GM19395 (cell line): Measurements from ENCODE around the gene PRKG1.

Experiments
- ATAC-seq: cut with Tn5 transposase; IDR thresholded peaks from one replicate; pipeline ENCODE4 v1.9.1; 2021; ENCODE audit warnings: mild to moderate bottlenecking, moderate library complexity; ENCODE audit not compliant: unreplicated experiment

Gene PRKG1

DNA sequence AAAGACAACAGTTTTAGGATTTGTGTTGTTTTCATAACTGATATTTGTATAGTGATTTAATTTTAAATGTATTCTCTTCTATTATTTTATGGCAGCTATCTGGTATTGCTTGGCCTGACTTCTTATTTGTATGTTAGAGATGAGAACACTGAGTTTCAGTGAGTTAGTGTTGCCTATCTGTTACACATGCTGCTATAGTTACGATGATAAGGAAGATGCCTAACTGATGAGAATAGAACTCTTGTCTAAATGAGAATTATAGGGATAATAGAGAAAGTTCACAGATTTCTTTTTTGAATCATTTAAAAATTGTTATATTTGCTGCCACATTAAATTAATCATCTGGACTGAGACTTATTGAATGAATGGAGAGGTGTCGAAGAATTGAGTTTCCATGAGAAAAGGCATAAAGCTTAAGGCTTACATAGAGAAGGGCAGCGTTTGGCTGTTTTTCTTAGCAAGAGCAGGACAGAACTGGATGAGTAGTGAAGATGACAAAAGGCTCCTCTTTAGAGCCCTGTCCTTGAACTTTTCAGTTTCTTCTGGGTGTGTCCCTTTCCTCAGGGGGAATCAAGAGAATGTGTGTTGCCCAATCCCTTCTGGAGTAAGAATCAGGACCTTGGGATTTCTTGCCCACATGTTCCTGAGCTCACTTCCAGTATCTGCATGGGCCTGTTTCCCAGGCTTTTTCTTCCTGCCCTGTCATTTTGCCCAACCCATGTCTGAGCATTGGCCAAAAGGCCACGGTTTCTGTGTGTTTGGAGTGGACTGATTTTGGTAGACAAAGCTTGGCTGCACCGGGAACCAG is 820.7 kb downstream of the PRKG1 start:
- ATAC-seq: no peak

DNA sequence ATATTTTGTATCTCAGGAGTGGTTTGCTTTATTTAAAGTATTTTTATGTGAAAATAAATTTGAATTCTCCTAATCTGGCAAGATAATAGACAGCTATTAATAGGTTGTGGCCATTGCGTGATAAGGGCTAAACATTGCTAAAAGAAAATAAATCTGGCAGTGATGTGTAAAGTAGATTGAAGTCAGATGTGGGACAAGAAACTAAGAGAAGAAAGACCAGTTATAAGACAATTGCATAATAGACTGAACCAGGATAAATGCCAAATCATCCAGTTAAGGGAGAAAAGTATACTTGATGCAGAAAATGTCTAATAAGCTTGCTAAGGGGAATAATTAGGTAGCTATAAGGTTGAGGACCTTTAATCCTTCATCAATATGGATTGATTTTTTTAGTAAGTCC is 822.6 kb downstream of the PRKG1 start:
- ATAC-seq: no peak

DNA sequence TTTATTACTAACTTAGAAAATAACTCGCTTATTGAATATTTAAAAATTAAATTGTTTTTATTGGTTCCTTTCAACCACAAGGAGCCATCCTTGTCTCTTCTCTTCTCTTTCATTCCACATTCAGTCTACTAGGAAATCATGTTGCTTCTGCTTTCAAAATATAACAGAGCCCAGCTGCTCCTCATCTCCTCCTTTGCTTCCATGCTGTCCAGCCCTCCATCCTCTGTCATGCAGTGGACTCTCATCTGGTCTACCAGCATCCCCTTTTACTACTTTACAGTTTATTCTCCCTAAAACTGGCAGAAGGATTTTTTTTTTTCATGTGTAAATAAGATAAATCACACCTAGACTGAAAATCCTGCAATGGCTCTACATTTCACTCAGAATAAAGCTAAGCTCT is 823.3 kb downstream of the PRKG1 start:
- no peak for ATAC-seq

DNA sequence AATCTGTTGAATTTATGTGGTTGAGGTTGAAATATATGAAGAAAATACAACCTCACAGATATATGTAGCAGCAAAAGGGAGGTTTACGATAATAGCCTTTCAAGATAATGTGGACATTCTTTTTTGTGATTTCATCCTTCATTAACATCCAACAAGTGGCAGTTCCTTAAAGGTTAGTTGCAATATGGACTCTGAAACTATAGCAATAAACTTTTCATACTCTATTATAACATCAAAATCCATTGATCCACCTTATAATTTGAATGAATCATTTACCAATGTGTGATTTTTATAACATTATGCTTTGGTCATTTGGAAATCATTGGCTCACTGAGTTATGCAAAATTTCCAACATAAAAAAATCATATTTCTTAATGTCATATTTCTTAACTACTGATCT is 825.9 kb downstream of the PRKG1 start:
- no peak for ATAC-seq

DNA sequence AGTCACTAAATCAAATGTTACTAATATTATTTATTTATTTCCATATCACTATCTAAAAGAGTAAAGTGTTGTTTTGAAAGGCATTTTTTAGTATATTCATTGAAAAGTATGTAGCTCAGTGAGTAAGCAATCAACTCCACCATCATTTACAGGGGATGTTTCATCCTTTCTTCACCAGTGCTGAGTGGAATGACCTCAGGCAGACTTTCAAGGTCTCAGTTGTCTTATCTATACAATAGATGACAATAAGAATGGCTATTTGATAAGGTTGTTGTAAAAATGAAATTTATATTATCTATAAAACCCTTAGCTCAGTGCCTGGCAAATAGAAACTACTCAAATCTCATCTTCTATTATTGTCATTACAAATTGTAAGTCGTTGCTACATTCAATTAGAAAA is 829.4 kb downstream of the PRKG1 start:
- ATAC-seq: no peak

DNA sequence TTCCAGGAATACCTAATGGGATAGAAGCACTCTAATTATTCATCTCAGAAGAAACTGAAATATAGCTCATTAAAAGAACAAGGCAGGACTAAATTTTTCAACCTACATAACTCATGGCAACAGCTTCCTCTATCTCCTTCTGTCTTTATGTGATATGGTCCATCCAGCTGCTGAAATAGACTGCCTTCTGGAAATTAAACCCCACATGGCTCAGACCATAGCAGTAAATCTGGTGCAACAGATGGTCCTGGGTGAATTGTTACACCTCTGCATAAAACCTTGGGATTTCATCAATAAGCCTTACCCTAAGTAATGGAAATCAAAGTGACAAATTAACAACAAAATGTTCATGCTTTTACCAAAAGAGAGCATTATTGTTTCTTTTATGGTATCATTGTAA is 830.7 kb downstream of the PRKG1 start:
- no peak for ATAC-seq

DNA sequence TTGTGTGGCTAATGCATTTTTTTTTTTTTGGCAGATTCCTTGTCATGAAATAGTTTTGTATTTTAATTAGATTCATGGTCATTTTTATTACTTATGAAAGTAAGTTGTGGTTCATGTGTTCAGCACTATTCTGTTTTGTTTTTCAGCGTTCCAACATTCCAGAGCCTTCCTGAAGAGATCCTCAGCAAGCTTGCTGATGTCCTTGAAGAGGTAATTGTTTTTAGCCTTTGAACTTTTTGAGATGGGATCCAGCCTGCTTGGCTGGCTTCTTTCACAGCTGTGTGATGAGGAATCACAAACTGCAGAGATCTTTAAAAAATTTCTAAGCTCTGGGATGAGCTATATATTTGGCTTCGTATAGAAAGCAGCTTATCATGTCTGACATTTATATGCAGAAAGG is 833.1 kb downstream of the PRKG1 start:
- ATAC-seq: no peak

DNA sequence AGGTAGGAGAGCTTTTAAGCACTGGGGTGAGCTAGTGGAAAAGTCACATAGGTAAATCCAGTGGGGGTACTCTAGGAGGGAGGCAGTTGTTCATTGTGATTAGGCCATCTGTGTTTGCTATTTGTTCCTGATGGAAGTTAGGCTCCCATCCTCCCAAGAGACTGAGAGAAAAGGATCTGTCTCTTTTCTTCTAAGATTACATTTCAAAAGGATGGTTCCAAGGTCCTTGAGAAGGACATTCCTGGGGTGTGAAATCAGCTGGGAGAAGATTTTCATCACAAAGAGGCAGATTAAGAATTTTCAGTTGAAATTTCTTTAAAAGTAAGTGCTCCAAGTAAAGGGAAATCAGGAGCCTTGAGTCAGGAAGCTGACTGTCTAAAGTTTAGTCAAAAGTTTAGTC is 835.9 kb downstream of the PRKG1 start:
- no peak for ATAC-seq

DNA sequence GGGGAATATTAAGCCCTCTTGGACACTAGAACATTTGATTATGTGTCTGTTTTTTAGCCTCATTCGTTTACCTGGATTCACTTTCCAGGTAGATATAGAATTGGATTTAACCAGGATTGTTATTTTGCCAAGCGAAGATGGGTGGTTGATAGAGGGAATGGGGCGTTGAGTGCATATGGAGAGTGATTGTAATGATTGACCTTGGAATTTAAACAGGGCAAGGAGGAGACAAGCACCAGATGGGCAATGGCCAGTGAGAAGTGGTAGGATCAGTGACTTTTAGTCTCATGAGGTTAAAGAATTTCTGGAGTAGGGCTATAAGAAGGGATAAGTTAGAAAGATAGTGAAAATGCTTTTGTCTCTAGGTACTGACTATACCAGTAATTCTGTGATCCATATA is 836.3 kb downstream of the PRKG1 start:
- no peak for ATAC-seq

DNA sequence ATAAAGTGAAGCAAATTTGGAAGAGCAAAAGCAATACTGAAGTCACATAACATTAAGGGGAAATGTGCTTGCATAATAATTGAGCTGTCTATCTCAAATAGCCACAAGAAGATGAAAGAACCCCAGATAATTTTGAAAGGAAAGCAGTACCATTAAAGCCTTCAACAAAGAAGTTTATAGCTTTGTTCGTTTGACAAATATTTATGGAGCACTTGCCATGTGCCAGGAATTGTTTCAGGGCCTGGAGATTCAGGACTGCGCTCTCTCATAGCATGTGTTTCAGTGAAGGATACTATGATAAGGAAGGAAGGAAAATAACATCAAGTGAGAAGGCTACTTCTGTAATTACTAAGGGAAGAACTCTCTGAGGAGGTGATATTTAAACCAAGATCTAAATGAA is 837.4 kb downstream of the PRKG1 start:
- ATAC-seq: no peak

DNA sequence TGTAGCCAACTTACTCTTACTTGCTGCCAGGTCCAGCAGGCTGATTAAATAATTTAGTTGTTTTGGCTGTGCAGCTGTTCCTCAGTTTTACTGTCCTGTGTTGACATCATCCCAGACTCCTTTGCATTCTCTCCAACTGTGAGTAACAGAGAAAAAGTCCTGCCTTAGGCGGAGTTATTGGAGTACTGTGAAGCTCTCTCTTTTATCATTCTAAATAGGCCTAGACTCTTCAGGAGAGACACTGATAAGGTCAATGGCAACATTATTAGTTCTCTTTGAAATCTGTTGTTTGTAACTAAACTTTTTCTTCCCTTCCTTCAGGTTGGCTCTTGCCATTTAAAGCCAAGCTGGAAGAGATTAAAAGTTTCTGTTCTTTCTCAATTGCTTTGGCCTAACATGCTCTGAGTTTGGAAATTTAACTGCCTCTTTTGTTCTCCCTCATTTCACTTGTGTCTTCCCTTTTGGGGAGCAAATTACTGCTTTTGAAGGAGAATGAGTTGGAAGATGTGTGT is 840.8 kb downstream of the PRKG1 start:
- no peak for ATAC-seq

DNA sequence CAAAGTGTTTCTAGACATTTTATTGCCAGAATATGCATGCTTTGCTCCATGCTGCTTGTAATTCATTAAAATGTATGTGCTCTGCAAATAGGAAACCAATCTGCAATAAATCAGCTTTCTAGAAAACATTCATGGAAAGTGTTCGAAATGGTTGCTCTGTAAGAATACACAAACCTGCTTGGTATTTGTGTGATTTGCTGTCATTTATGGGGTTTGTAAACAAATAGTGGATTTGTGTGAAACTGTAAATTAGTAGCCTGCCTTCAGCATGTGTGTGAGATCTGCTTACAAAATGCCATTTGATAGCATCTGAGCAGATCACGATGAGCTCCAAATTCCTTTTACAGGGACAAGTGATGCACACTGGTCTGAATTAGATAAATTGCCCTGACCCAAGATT is 844.2 kb downstream of the PRKG1 start:
- ATAC-seq: no peak

DNA sequence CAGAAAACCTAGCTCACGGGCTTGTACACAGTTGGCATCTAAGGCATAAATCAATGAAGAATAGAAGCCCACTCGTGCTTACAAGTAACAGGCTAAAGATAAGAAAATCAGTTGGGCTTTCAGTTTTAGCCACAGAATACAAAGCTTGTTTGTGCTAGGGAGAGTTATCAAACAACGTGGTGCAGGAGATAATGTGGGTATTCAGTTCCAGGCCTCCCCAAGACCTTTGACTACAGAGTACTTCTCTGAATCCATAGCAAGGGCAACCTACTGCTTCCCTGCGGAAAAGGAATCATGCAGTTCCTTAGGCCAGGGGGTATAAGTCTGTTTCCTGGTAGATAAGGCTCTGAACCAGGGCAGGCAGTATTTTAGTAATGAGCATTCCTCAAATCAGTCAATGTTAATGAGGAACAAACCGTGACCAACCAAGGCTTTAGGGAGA is 844.6 kb downstream of the PRKG1 start:
- peak; percentile 62 for ATAC-seq

DNA sequence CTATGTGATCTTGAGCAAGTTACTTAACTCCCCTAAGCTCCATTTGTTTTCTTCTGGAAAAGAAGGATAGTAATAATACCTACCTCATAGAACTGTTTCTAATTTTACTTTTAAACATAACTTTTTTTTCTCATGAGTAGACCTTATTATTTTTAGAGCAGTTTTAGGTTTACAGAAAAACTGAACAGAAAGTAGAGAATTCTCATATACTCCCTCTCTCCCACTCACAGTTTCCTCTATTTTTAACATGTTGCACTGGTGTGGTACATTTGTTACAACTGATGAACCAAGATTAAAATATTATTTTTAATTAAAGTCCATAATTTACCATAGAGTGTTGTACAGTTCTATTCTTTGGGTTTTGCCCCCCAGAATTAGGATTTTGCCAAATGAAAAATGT is 846.4 kb downstream of the PRKG1 start:
- no peak for ATAC-seq

DNA sequence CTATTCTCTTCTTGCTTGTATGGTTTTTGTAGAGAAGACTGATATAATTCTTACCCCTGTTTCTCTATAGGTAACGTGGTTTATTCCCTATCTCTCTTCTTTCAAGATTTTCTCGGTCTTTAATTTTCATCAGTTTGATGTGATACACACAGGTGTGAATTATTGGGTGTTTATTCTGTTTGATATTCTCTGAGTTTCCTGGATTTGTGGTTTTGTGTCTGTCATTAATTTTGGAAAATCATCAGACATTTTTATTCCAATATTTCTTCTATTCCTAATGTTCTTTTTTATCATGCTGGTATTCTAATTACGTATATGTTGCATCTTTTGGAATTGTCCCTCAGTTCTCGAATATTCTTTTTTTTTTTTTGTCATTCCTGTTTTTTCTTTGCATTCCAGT is 850.1 kb downstream of the PRKG1 start:
- ATAC-seq: no peak

DNA sequence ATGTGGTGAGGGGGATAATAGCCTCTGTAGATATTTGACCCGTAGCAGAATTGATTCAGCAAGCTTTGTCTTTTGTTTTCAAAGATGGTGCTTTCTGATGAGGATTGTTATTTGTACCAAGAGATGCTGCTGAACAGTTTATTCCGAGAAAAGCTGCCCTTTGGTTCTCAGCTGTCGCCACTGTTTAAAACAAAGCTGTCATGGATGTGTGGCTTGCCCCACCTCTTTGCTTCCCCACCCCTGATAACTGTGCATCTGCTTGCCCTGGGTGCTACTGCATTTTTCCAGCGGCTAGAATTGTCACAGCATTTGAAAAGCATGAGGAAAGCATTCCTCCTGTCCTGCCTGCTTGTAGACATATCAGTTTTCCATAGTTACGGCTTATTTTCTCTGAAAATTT is 852.0 kb downstream of the PRKG1 start:
- ATAC-seq: no peak

DNA sequence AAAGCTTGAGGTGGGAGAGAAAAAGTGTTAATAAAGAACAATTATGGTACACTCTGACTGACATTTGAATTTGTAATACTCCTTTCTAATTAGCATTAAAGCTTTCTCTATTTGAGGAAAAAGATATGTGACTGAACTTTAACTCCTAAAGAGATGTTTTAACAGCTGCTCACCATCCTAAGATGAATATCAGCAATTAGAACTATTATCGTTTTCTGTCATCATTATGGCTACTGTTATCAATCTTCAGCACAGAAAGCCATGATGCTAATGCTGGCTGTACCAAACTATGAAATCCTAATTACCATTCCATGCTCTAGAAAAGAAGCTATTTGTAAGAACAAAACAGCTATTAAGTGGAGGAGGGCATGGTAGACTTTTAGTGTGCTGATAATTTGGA is 853.9 kb downstream of the PRKG1 start:
- no peak for ATAC-seq

DNA sequence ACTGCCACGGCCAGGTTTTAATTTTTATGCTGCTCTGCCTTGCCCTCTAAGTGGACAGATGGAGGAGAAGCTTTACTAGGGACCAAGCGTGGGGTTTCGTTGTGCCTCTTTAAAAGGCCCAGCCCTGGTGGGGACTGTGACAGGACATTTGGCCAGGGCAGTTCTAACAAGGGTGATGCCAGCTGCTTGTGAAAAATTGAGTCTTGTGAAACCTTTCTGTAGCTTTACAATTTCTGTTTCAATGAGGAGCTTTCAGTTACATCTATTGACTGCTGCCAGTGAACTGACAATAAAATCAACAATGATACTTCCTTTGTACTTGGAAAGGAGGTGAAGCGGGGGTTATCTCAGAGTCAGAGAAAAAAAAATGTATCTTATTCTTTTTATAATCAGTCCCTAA is 858.2 kb downstream of the PRKG1 start:
- no peak for ATAC-seq

DNA sequence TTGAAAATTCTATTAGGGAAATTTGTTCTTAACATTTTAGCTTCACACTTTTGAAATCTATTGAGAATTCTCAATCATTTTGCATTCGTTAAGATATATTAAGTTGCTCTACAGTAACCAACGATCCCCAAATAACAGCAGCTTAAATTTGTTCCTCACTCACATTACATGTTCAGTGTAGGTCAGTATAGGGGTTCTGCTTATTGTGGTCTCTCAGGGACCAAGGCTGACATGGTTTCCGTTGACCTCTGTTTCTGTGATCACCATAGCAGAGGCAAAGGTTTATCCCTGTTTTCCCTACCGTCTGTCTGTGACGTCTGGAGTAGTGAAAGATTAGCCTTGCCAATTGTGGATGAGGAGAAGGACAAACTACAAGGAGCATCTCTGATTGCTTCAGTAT is 860.1 kb downstream of the PRKG1 start:
- ATAC-seq: no peak

DNA sequence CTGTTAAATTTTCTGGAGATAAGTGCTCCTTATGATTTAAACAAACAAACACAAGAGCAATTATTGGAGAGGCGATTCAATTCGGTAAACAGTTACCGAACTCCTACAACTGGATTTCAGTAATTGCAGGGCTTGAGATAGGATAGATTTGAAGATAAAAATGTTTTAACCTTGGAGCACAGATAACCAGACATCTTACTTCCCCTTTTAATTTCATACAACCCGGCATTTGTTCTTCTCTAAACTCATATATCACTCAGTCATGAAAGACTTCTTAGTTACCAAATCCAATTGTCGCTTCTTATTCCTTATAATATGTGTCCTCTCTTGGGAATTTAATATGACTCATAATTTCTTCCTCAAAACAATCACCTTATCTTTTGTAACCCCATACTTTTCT is 861.1 kb downstream of the PRKG1 start:
- ATAC-seq: no peak

DNA sequence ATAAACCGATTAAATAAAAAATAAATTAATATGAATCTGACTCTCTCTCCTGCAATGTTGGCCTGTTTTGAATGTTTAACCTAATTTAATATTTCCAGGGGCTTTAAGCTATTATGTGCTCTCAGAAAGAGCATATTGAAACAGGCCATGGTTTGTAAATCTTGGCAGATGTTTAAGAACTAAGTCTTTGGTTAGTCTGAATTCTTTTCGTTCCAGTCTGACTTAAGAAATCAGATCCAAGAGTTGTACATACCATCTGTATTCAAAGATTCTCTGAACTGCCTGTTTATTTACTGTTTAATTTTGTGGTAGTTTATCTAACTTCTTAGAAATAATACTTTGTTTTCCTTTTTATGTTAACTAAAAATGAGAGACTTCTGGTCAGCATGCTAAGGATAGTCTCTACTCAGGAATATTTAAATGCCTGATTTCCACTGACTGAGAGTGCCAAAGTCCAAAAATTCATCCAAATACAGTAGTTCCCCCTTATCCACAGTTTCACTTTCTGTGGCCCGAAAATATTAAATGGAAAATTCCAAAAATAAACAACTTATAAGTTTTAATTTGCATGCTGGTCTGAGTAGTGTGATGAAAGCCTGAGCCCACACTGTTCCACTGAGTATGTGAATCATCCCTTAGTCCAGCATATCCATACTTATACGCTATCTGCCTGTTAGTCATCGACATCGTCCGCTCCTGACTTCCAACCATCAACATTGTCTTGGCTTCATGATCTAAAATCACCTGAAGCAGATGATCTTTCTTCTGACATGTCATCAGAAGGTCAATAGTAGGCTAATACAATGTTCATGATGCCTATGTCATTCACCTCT is 863.2 kb downstream of the PRKG1 start:
- ATAC-seq: no peak

DNA sequence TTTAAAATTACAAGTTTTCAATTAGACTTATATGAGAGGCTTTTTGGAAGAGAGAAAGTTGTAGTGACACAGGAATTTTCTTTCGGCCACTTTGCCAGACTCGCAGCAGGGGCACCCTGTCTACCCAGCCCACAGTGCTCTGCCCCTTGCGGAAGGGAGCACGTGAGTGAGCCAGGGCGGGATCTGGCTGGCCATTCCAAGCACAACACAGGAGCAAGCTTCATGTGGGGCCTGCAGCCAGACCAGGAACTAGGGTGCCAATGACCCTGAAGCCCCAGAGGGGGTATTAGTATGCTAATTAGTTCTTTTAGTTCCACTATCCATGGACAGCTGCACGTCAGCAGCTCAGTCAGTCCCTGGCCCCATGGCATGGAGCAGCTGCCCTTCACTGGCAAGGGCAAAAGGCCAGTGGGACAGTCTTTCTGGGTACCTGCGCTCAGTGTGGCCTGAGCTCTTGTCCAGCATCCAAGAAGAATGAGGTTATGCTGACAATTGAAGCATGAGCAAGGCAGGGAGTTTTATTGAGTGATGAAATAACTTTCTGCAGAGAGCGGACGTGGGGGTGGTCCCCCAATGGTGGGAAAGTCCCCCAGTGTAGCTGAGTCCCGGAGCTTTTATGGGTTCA is 876.2 kb downstream of the PRKG1 start:
- no peak for ATAC-seq
